ENCODE measurements around the gene SPPL2C. TPM values are rescaled to one million over a fixed set of nuclear protein-coding genes. Genes with fewer than 3 reads are reported as not detected.

The SPPL2C gene
- total RNA-seq, 1 donor from 2014 or later = not detected

GRCh38 chr17:45828171-45828570, 16.5 kb upstream of the SPPL2C start:
- intact Hi-C loops (cut with micrococcal nuclease) = no loop called here

DNA sequence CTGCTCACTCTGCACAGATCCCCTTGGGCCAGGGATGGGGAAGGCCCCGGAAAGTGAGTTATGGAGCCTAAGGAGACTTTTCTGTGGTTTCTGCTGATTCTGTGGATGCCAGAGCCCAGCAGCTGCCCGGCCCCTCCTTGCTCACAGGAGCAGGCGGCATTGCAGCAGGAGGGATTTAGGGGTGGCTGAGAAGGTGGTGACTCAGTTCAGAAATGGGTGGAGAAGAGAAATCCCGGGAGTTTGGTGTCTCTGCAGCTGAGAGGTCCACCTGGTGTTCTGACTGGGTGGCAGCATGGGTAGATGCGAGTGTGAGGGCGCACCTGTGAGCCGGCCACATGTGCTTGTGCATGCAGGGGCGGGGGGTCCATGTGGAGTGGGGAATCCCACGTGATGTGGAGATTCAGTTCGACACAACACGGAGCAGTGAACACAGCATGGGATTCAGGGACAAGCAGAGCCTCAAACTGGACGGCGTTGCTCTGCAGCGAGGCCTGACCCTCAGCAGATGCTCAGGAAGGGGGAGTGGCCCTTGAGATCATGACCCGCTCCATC, 16.0 kb upstream of the SPPL2C start:
- intact Hi-C loops (cut with micrococcal nuclease) = no loop called here

- intact Hi-C loops (cut with micrococcal nuclease) = no loop called here
Observed at GRCh38 chr17:45833920-45834319, 10.8 kb upstream of the SPPL2C start.

DNA sequence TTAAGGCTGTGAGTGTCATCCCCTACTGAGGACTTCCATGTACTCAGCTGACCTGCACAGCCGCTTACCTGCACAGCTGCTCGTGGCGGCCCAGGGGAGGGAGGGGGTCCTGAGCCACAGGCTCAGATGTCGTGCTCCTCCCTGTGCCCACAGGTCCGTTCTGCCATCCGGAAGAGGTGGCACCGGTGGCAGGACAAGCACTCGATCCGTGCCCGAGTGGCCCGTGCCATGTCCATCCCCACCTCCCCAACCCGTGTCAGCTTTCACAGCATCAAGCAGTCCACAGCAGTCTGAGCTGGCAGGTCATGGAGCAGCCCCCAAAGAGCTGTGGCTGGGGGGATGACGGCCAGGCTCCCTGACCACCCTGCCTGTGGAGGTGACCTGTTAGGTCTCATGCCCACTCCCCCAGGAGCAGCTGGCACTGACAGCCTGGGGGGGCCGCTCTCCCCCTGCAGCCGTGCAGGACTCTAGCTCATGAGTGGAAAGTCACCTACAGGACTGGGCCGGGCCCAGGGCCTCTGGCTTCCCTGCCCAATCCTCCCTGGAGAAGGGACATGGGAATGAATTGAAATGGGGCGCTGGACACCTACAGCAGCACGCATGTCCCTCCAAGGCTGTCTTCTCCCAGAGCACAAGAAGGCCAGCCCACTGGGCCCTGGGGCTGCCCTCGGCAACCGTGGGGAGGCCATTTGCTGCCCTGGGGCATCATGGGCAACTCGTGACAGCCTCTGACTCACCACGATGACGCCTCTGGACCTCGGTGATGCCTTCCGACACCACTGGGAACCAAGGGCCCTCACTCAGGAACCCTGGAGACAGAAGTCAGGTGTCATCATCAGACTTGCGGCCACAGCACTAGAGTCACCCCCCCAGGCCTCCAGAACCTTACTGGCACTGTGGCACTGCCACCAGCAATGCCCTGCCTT, 9.9 kb upstream of the SPPL2C start:
- intact Hi-C loops (cut with micrococcal nuclease) = no loop called here

DNA sequence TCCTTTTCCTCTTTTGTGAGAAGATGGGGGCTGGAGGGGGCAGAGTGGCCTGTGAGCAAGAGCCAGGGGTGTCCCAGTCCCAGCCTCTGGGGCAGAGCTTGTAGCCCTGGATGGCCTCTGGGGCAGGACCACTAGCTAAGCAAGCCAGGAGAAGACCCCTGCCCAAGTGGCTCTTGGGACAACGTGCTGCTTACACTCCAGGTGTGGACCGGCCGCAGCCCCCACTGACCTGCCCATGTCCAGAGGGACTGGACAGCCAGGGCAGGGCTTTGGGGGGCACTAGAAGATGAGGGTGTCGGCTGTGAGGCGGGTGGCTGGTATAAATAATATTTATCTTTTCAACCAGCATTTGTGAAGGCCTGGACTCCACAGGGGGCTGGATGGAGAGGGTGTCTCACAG, 9.2 kb upstream of the SPPL2C start:
- intact Hi-C loops (cut with micrococcal nuclease) = no loop called here

- intact Hi-C loops (cut with micrococcal nuclease) = no loop called here
Observed at GRCh38 chr17:45836047-45837044, 8.3 kb upstream of the SPPL2C start.

DNA sequence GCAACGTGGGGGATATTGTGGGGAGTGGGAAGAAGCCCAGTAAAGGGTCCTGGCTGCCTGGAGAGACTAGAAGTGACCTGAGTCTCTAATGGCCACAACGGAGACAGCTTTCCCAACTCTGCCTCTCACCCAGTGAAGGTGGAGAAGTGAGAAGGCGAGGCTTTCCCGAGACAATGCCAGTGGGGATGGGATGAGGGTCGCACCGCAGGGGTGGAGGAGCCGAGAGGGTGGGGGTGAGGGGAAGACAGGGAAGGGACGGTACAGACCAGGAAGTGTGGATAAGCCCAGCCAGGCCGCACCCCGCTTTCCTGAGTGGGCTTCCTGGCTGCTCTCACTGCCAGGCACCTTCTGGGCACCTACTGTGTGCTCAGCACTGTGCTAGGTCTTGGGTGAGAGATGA, 7.5 kb upstream of the SPPL2C start:
- intact Hi-C loops (cut with micrococcal nuclease) = no loop called here

DNA sequence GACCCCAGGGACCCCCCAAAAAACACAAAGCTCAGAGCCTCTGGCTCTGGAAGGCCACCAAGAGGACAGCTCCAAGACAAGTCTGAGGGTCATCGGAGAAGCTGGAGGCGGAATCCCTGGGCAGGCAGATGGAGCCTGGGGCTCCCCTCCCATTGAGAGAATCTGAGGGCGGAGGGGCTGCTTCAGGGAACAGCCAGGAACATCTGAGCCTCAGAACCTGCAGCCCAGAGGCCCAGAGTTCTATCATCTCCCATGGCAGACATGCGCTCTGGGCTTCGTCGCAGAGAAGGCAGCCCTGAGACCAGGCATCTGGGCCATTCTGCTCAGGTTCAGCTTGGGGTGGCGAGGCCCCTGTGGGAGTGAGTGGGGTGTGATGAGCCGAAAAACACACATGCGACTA, 7.1 kb upstream of the SPPL2C start:
- intact Hi-C loops (cut with micrococcal nuclease) = no loop called here

DNA sequence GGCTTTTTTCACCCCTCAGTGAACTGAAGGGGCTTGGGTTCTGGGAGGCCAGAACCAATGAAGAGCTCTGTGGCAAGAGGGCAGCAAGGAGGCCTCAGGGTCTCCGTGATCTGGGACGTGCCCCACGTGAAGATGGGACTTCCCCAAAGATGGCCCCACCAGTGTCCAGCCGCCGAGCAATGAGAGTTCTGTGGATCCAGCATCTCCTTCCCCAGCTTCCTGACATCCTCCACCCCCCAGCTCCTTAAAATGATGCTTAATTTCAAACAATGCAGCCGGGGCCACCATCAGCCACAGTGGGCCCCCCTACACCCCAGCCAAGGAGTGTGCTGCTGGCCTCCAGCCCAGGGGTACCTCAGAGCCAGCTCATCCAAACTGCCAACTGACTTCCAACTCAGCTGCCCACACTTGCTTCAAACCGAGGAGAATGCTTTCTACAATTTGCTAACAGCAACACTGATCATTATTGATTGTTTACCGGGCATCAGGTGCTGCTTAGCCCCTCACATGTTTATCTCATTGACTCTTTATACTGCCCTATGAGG, 5.9 kb upstream of the SPPL2C start:
- intact Hi-C loops (cut with micrococcal nuclease) = no loop called here

- intact Hi-C loops (cut with micrococcal nuclease) = no loop called here
Observed at GRCh38 chr17:45839442-45839841, 5.2 kb upstream of the SPPL2C start.

DNA sequence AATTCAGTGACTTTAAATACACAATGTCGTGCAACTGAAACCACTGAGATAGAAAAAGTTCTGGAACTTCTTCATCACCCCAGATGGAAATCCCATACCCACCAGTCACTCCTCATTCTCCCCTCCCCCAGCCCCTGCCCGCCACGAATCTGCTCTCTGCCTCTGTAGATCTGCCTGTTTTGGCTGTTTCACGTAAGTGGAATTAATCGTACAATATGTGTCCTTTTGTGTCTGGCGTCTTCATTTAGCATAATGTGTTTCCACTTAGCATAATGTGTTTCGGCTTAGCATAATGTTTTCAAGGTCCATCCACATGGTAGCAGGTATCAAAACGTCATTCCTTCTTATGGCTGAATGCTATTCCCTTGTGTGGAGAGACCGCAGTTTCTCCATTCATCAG, 3.5 kb upstream of the SPPL2C start:
- intact Hi-C loops (cut with micrococcal nuclease) = no loop called here

GRCh38 chr17:45841883-45842525, 2.7 kb upstream of the SPPL2C start:
- intact Hi-C loops (cut with micrococcal nuclease) = no loop called here

DNA sequence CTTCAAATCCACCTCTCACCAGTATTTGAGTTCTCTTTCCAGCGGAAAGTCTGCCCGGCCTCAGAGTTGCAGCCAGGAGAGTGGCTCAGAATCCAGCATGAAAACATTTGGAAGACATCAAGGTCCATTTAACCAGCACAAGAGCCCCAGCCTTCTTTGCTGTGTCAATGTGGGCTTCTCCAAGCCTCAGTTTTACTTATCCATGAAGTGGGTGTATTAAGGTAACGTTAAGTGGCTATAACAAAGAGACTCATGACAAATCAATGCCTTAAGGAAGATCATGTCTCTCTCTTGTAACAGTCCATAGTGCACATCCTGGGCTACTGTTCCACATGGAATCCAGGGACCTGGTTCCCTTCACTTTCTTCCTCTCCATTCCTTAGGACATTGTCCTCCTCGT, 959 bp upstream of the SPPL2C start:
- intact Hi-C loops (cut with micrococcal nuclease) = no loop called here

DNA sequence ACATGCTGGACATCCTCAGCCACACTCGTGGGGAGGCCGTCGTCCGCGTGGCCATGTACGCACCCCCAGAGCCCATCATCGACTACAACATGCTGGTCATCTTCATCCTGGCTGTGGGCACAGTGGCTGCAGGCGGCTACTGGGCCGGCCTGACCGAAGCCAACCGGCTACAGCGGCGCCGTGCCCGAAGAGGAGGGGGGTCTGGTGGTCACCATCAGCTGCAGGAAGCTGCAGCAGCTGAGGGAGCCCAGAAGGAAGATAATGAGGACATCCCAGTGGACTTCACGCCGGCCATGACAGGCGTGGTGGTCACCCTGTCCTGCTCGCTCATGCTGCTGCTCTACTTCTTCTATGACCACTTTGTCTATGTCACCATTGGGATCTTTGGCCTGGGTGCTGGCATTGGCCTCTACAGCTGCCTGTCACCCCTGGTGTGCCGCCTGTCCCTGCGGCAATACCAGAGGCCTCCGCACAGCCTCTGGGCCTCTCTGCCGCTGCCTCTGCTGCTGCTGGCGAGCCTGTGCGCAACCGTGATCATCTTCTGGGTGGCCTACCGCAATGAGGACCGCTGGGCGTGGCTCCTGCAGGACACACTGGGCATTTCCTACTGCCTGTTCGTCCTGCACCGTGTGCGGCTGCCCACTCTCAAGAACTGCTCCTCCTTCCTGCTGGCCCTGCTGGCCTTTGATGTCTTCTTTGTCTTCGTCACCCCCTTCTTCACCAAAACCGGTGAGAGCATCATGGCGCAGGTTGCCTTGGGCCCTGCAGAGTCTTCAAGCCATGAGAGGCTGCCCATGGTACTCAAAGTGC, 900 bp downstream of the SPPL2C start:
- intact Hi-C loops (cut with micrococcal nuclease) = no loop called here

- intact Hi-C loops (cut with micrococcal nuclease) = no loop called here
Observed at GRCh38 chr17:45846223-45846622, 1.5 kb downstream of the SPPL2C start.

DNA sequence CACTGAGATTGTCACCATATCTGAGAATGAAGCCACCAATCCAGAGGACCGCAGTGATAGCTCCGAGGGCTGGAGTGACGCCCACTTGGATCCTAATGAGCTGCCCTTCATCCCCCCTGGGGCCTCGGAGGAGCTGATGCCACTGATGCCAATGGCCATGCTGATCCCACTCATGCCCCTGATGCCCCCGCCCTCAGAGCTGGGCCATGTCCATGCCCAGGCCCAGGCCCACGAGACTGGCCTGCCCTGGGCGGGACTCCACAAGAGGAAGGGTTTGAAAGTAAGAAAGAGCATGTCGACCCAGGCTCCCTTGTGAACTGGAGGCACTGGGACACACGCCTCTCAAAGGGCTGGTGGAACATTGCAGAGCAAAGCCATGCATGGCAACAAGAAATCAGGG, 2.0 kb downstream of the SPPL2C start:
- intact Hi-C loops (cut with micrococcal nuclease) = no loop called here

DNA sequence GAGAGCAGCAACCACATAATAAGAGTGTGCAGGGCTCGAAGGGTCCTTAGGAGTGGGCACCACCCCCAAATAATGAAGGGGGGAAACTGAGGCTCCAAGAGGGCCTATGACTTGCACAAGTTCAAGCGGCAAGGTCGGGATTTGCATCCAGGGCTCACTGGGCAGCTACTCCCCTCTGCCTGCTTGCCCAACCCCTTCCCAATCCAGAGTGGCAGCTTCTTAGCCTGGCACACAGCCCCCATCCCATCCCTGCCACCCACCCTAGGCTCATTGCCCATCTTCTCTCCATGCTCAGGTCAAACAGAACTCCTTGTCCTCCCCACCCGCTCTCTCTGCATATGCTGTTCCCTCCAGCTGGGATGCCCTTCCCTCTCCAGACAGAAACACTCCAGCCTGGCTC, 2.4 kb downstream of the SPPL2C start:
- intact Hi-C loops (cut with micrococcal nuclease) = no loop called here

DNA sequence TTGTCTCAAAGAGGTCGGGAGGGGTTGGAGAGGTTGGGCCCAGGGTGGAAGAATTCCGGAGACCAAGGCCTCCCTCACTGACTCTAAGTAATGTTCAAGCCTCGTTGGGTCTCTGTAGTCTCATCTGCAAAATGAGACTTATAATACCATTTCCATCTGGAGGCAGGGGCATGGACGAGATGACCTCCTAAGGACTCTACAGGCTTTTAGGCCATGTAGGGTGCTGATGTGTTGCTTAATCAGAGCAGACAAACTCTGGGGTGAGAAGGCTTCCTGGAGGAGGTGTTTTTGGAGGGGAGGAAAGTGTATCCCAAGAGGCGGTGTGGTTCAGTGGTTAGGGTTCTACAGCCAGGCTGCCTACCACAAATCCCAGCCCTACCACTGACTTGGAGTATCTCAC, 3.1 kb downstream of the SPPL2C start:
- intact Hi-C loops (cut with micrococcal nuclease) = no loop called here

- intact Hi-C loops (cut with micrococcal nuclease) = no loop called here
Observed at GRCh38 chr17:45848405-45848804, 3.7 kb downstream of the SPPL2C start.

- intact Hi-C loops (cut with micrococcal nuclease) = no loop called here
Observed at GRCh38 chr17:45848868-45849535, 4.3 kb downstream of the SPPL2C start.

Measured in T-helper 2 cell treated with Interferon-gamma antibody and Interleukin-4, amounts not matched to agents 100 ng/mL and 5 ng/mL, for 36 hours (primary cell).